Gastrocnemius medialis (tissue), 4 donors: Measurements from ENCODE around the gene OTULIN.

Source experiments
- POLR2A ChIP-seq, 2 donors: fragments of 450-650 bp; IDR thresholded peaks; one replicate each; pipeline ENCODE4 v1.6.1; 2017; ENCODE audit warnings: antibody characterized with exemption in 2 of 2, mild to moderate bottlenecking in 2 of 2, moderate library complexity in 2 of 2
- TF ChIP-seq, protein P1 (sequence below), 5 experiments: fragments of 450-650 bp in 3 of 5; fragments of 200-600 bp in 2 of 5; sonication (generic) in 2 of 5; IDR thresholded peaks in 4 of 5; conservative IDR thresholded peaks in 1 of 5; 1 replicate in 4 of 5; 2 replicates in 1 of 5; pipeline ENCODE4 v1.5.1; 2016 to 2019; ENCODE audit warnings: antibody characterized with exemption in 5 of 5, mild to moderate bottlenecking in 3 of 5, moderate library complexity in 3 of 5

DNA sequence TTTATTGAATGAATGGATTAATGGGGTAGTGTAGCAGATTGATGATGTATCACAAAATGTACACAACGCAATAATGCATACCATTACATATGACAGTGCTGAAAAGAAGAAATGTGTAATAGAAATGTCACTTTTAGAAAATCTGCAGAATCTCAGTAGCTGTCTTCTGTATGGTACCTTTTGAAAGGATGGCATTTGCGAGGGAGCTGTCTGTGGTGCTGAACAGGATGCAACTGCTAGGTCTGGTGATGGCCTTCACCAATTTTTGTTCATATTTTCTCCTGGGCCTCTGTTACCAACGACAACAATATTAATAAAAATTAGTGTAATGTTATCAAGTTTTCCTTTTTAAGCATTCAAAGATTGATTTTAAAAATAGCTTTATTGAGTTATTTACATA is 36.2 kb upstream of the OTULIN start:
- TF ChIP-seq, protein P1, sequence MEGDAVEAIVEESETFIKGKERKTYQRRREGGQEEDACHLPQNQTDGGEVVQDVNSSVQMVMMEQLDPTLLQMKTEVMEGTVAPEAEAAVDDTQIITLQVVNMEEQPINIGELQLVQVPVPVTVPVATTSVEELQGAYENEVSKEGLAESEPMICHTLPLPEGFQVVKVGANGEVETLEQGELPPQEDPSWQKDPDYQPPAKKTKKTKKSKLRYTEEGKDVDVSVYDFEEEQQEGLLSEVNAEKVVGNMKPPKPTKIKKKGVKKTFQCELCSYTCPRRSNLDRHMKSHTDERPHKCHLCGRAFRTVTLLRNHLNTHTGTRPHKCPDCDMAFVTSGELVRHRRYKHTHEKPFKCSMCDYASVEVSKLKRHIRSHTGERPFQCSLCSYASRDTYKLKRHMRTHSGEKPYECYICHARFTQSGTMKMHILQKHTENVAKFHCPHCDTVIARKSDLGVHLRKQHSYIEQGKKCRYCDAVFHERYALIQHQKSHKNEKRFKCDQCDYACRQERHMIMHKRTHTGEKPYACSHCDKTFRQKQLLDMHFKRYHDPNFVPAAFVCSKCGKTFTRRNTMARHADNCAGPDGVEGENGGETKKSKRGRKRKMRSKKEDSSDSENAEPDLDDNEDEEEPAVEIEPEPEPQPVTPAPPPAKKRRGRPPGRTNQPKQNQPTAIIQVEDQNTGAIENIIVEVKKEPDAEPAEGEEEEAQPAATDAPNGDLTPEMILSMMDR (IDR thresholded peaks at IDR 0.05 in 4 of 5, conservative IDR thresholded peaks at IDR 0.05 in 1 of 5) = no peak
- no peak for TF ChIP-seq POLR2A (IDR thresholded peaks at IDR 0.05)
